Neutrophil (primary cell): ENCODE results near the gene PITRM1.
"Not testable (repeated sequence)": the region's sequence is repeated elsewhere in the genome, so short reads cannot be mapped to it uniquely, and the experiment has no call there.

Experiments used
- H3K27ac ChIP-seq: fragments of 200-600 bp; sonication (generic); 2 replicates; pipeline ENCODE4 v1.5.1; 2016; ENCODE audit warnings: mild to moderate bottlenecking, moderate library complexity
- H3K27me3 ChIP-seq: fragments of 200-600 bp; sonication (generic); 2 replicates; pipeline ENCODE4 v1.6.0; 2016; ENCODE audit warnings: mild to moderate bottlenecking
- H3K36me3 ChIP-seq: fragments of 200-600 bp; sonication (generic); 2 replicates; pipeline ENCODE4 v1.5.1; 2017
- H3K4me1 ChIP-seq, 2 experiments: fragments of 200-600 bp in 1 of 2; sonication (generic) in 1 of 2; 1 replicate in 1 of 2; 2 replicates in 1 of 2; pipeline versions ENCODE4 v1.5.1 to v1.6.1; 2013 to 2016; ENCODE audit warnings: low read depth in 1 of 2, low read length in 1 of 2, mild to moderate bottlenecking in 1 of 2, moderate library complexity in 1 of 2; ENCODE audit not compliant: control insufficient read depth in 1 of 2, insufficient read depth in 1 of 2
- H3K4me3 ChIP-seq, 2 experiments: fragments of 200-600 bp in 1 of 2; sonication (generic) in 1 of 2; 1 replicate in 1 of 2; 2 replicates in 1 of 2; pipeline ENCODE4 v1.5.1; 2013 to 2016; ENCODE audit warnings: low read depth in 1 of 2, low read length in 1 of 2, mild to moderate bottlenecking in 1 of 2, moderate library complexity in 1 of 2
- H3K9me3 ChIP-seq: fragments of 200-600 bp; sonication (generic); 2 replicates; pipeline ENCODE4 v1.5.1; 2016
- CTCF ChIP-seq: fragments of 200-600 bp; sonication (generic); IDR thresholded peaks from 2 replicates; pipeline ENCODE4 v1.5.1; 2016; ENCODE audit warnings: antibody characterized with exemption

The PITRM1 gene

GRCh38 chr10:3109196-3109595 lies 63.4 kb downstream of the PITRM1 start:
- peaks cover 0 to 2% of the 10 kb centered on the region in 2 experiments for H3K4me1 ChIP-seq
- TF ChIP-seq CTCF = no peak
- H3K4me3 ChIP-seq = no peak overlapping the region
- H3K27ac ChIP-seq = no peak overlapping the region
- no peaks in the 10 kb centered on the region for H3K9me3 ChIP-seq
- no peaks in the 10 kb centered on the region for H3K27me3 ChIP-seq
- H3K36me3 ChIP-seq = no peaks in the 10 kb centered on the region

GRCh38 chr10:3108575-3109105 lies 63.9 kb downstream of the PITRM1 start:
- Histone ChIP-seq H3K4me3 (no peak overlapping the region), H3K27ac (no peak overlapping the region), H3K4me1 (peaks cover 0 to 2% of the 10 kb centered on the region in 2 experiments), H3K36me3 (no peaks in the 10 kb centered on the region), H3K27me3 (no peaks in the 10 kb centered on the region), H3K9me3 (no peaks in the 10 kb centered on the region)
- no peak for TF ChIP-seq CTCF

GRCh38 chr10:3108033-3108432 lies 64.5 kb downstream of the PITRM1 start:
- H3K4me3 ChIP-seq = no peak overlapping the region
- no peaks in the 10 kb centered on the region for H3K9me3 ChIP-seq
- H3K36me3 ChIP-seq = no peaks in the 10 kb centered on the region
- no peak for TF ChIP-seq CTCF
- H3K27me3 ChIP-seq = no peaks in the 10 kb centered on the region
- H3K27ac ChIP-seq = no peak overlapping the region
- H3K4me1 ChIP-seq = peaks cover 0 to 2% of the 10 kb centered on the region in 2 experiments

- H3K27ac ChIP-seq = no peak overlapping the region
- no peak for TF ChIP-seq CTCF
- H3K4me3 ChIP-seq = no peak overlapping the region
- no peaks in the 10 kb centered on the region for H3K9me3 ChIP-seq
- H3K4me1 ChIP-seq = peaks cover 0 to 2% of the 10 kb centered on the region in 2 experiments
- H3K27me3 ChIP-seq = no peaks in the 10 kb centered on the region
- H3K36me3 ChIP-seq = no peaks in the 10 kb centered on the region
Observed at GRCh38 chr10:3107426-3107961, 65.1 kb downstream of the PITRM1 start.

GRCh38 chr10:3106928-3107425 lies 65.6 kb downstream of the PITRM1 start:
- Histone ChIP-seq H3K9me3 (no peaks in the 10 kb centered on the region), H3K27me3 (no peaks in the 10 kb centered on the region), H3K4me3 (no peak overlapping the region), H3K4me1 (peaks cover 0 to 2% of the 10 kb centered on the region in 2 experiments), H3K27ac (no peak overlapping the region), H3K36me3 (no peaks in the 10 kb centered on the region)
- no peak for TF ChIP-seq CTCF

GRCh38 chr10:3106328-3106727 lies 66.3 kb downstream of the PITRM1 start:
- not testable (repeated sequence) for H3K36me3 ChIP-seq, H3K9me3 ChIP-seq, H3K27ac ChIP-seq, H3K4me3 ChIP-seq, H3K27me3 ChIP-seq, H3K4me1 ChIP-seq
